Body of pancreas (tissue), 4 donors: Measurements from ENCODE around the gene RPA4.

ENCODE experiments used
- POLR2A ChIP-seq, 3 donors: fragments of 450-650 bp; IDR thresholded peaks; one replicate each; pipeline ENCODE4 v1.6.1; 2016; ENCODE audit warnings: antibody characterized with exemption in 3 of 3, mild to moderate bottlenecking in 2 of 3
- TF ChIP-seq, protein P1 (sequence below), 7 experiments: fragments of 450-650 bp in 4 of 7; fragments of 200-600 bp in 3 of 7; sonication (generic) in 3 of 7; IDR thresholded peaks; one replicate each; pipeline ENCODE4 v1.5.1; 2016 to 2019; ENCODE audit warnings: antibody characterized with exemption in 7 of 7

DNA sequence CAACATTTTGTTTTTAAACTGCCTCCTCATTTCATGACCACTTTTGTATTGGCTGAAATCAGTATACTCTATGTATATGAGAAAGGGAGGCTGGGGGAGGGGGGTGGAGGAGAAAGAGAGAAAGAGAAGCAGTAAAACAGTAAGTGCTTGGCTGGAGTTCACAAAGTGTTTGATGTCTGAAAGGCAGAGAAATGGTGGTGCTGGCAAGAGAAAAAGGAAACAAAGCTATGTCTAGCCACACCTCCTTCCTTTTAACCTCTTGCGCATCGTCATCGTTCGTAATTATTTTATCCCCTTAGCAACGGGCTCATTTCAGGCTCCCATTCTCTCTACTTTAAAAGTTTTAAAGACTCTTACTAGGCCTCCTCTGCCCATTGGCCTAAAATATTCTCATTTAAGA is 25.6 kb downstream of the RPA4 start:
- TF ChIP-seq, protein P1, sequence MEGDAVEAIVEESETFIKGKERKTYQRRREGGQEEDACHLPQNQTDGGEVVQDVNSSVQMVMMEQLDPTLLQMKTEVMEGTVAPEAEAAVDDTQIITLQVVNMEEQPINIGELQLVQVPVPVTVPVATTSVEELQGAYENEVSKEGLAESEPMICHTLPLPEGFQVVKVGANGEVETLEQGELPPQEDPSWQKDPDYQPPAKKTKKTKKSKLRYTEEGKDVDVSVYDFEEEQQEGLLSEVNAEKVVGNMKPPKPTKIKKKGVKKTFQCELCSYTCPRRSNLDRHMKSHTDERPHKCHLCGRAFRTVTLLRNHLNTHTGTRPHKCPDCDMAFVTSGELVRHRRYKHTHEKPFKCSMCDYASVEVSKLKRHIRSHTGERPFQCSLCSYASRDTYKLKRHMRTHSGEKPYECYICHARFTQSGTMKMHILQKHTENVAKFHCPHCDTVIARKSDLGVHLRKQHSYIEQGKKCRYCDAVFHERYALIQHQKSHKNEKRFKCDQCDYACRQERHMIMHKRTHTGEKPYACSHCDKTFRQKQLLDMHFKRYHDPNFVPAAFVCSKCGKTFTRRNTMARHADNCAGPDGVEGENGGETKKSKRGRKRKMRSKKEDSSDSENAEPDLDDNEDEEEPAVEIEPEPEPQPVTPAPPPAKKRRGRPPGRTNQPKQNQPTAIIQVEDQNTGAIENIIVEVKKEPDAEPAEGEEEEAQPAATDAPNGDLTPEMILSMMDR (IDR thresholded peaks at IDR 0.05), result no peak
- TF ChIP-seq POLR2A (IDR thresholded peaks at IDR 0.05), result no peak
